SK-N-SH treated with all-trans-retinoic acid at 6 μM for 48 hours (cell line): ENCODE data around the gene IMMP2L.

Experiments
- PPARA ChIP-seq: fragments of 250-450 bp; sonication (Bioruptor Pico); IDR thresholded peaks from 2 replicates; pipeline ENCODE4 v1.5.0; 2020; ENCODE audit warnings: mild to moderate bottlenecking, borderline replicate concordance
- ZC3H10 ChIP-seq: fragments of 250-450 bp; sonication (Bioruptor Pico); IDR thresholded peaks from 2 replicates; pipeline ENCODE4 v1.5.1; 2021; ENCODE audit warnings: mild to moderate bottlenecking, moderate library complexity

DNA sequence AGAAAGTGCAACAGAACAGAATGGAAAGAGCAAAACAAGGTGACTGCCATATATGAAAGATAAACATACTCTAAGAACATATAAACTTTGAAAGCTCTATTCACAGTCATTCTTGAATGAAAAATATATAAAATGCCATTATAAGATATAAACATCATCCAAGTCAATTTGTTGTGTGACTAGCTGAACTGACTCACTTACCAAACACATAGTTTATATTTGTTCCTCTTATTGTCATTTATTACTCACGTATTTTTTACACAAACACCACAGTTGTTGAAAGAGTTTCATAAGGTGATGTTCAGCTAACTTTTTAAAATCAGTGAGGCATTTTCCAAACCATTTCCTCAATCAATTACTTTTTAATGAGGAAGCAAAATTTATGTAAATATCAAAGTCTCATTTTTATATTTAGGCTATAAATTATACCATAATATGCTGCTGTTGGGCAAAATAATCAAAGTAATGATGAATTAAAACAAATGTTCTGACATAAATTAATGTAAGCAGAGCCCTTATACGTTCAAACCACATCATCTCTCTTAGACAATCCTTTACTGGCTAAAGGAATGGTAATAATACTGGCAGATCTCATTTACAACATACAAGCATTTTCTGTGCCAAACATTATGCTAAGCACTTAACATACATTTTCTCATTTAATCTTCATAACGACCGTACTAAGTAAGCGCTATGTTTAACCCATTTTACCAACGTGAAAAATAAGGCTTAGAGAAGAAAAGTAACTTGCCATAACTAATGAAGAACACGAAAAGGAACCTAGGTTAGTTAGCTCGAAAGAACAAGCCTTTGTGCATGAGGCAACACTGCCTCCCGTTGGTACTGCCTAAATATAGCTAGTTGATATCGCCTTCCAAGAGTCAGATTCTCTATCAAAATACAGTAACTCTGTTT lies 464.0 kb downstream of the IMMP2L start:
- TF ChIP-seq ZC3H10 (no peak), PPARA (CRISPR knock-in tag) (no peak)
